Loucy (cell line): ENCODE results near the gene APLN.

Experiments
- H2AFZ ChIP-seq: fragments of 200-600 bp; sonication (generic); 2 replicates; pipeline ENCODE4 v1.6.0; 2016; ENCODE audit warnings: antibody characterized with exemption, mild to moderate bottlenecking, low read length, moderate library complexity
- H3F3A ChIP-seq: fragments of 200-600 bp; 2 replicates; pipeline ENCODE4 v1.6.0; 2016; ENCODE audit warnings: antibody characterized with exemption, low read depth, mild to moderate bottlenecking
- H3K27me3 ChIP-seq: fragments of 200-600 bp; sonication (generic); 2 replicates; pipeline ENCODE4 v1.6.1; 2014; ENCODE audit warnings: low read length, mild to moderate bottlenecking; ENCODE audit not compliant: insufficient read depth, poor library complexity, severe bottlenecking
- H3K36me3 ChIP-seq: fragments of 200-600 bp; sonication (generic); 2 replicates; pipeline ENCODE4 v1.6.1; 2016; ENCODE audit warnings: low read length; ENCODE audit not compliant: insufficient read depth
- H3K4me1 ChIP-seq: fragments of 200-600 bp; sonication (generic); 2 replicates; pipeline ENCODE4 v1.5.1; 2014; ENCODE audit warnings: low read length, mild to moderate bottlenecking; ENCODE audit not compliant: insufficient read depth, poor library complexity, severe bottlenecking
- H3K4me2 ChIP-seq: fragments of 200-600 bp; sonication (generic); 2 replicates; pipeline ENCODE4 v1.6.0; 2014; ENCODE audit warnings: antibody characterized with exemption, low read length, low read depth, mild to moderate bottlenecking; ENCODE audit not compliant: poor library complexity, severe bottlenecking
- H3K4me3 ChIP-seq: fragments of 200-600 bp; sonication (generic); 2 replicates; pipeline ENCODE4 v1.5.1; 2014; ENCODE audit warnings: low read length, mild to moderate bottlenecking, mixed read lengths; ENCODE audit not compliant: poor library complexity, severe bottlenecking
- H3K79me2 ChIP-seq: fragments of 200-600 bp; sonication (generic); 2 replicates; pipeline ENCODE4 v1.6.1; 2014; ENCODE audit warnings: low read length; ENCODE audit not compliant: insufficient read depth
- H3K9ac ChIP-seq: fragments of 200-600 bp; sonication (generic); 2 replicates; pipeline ENCODE4 v1.6.0; 2014; ENCODE audit warnings: mild to moderate bottlenecking, low read depth, low read length, moderate library complexity; ENCODE audit not compliant: poor library complexity, severe bottlenecking
- H3K9me2 ChIP-seq: fragments of 200-600 bp; sonication (generic); replicated peaks from 2 replicates; pipeline ENCODE4 v1.6.1; 2016; ENCODE audit warnings: low read depth, low read length, mixed read lengths
- H3K9me3 ChIP-seq: fragments of 200-600 bp; sonication (generic); 2 replicates; pipeline ENCODE4 v1.6.1; 2014; ENCODE audit warnings: mild to moderate bottlenecking, antibody characterized with exemption, low read length, low read depth; ENCODE audit not compliant: insufficient read depth
- H4K20me1 ChIP-seq: fragments of 200-600 bp; sonication (generic); 2 replicates; pipeline ENCODE4 v1.6.0; 2014; ENCODE audit warnings: antibody characterized with exemption, low read length, mild to moderate bottlenecking; ENCODE audit not compliant: insufficient read depth, poor library complexity, severe bottlenecking
- CTCF ChIP-seq: fragments of 200-600 bp; sonication (generic); conservative IDR thresholded peaks from 2 replicates; pipeline ENCODE4 v1.5.1; 2014; ENCODE audit warnings: mild to moderate bottlenecking, antibody characterized with exemption, low read length
- EZH2phosphoT487 ChIP-seq: fragments of 200-600 bp; IDR thresholded peaks from 2 replicates; pipeline ENCODE4 v1.6.1; 2018; ENCODE audit warnings: antibody characterized with exemption, mild to moderate bottlenecking, moderate library complexity, borderline replicate concordance

APLN gene

GRCh38 chrX:129659861-129660260 lies 5.1 kb upstream of the APLN start:
- H3K9me3 ChIP-seq: no peaks in the 10 kb centered on the region
- H3F3A ChIP-seq: no peaks in the 10 kb centered on the region
- no peaks in the 10 kb centered on the region for H3K79me2 ChIP-seq
- no peaks in the 10 kb centered on the region for H3K9me2 ChIP-seq
- no peak overlapping the region for H3K4me2 ChIP-seq
- H3K9ac ChIP-seq: no peak overlapping the region
- no peak overlapping the region for H3K4me3 ChIP-seq
- TF ChIP-seq EZH2phosphoT487 (no peak), CTCF (no peak)
- H3K27me3 ChIP-seq: no peaks in the 10 kb centered on the region
- H2AFZ ChIP-seq: no peak overlapping the region
- H3K4me1 ChIP-seq: no peaks in the 10 kb centered on the region
- no peaks in the 10 kb centered on the region for H4K20me1 ChIP-seq
- no peaks in the 10 kb centered on the region for H3K36me3 ChIP-seq

GRCh38 chrX:129659141-129659540 lies 4.4 kb upstream of the APLN start:
- Histone ChIP-seq H3K4me1 (peaks cover 1% of the 10 kb centered on the region), H3K9me2 (no peaks in the 10 kb centered on the region), H3K27me3 (no peaks in the 10 kb centered on the region), H3K4me2 (no peak overlapping the region), H3K9me3 (no peaks in the 10 kb centered on the region), H3K9ac (no peak overlapping the region), H3F3A (no peaks in the 10 kb centered on the region), H3K4me3 (no peak overlapping the region), H3K79me2 (no peaks in the 10 kb centered on the region), H2AFZ (no peak overlapping the region), H3K36me3 (no peaks in the 10 kb centered on the region), H4K20me1 (no peaks in the 10 kb centered on the region)
- TF ChIP-seq EZH2phosphoT487 (no peak), CTCF (no peak)

GRCh38 chrX:129658429-129658828 lies 3.7 kb upstream of the APLN start:
- Histone ChIP-seq H3K36me3 (no peaks in the 10 kb centered on the region), H3K9ac (no peak overlapping the region), H3K9me3 (no peaks in the 10 kb centered on the region), H3K4me2 (no peak overlapping the region), H2AFZ (no peak overlapping the region), H3F3A (no peaks in the 10 kb centered on the region), H3K4me1 (peaks cover 4% of the 10 kb centered on the region), H3K27me3 (no peaks in the 10 kb centered on the region), H4K20me1 (no peaks in the 10 kb centered on the region), H3K4me3 (no peak overlapping the region), H3K79me2 (no peaks in the 10 kb centered on the region), H3K9me2 (no peaks in the 10 kb centered on the region)
- TF ChIP-seq EZH2phosphoT487 (no peak), CTCF (no peak)
